ENCODE results near the gene KCNJ2.

- no peak for TF ChIP-seq POLR2A (IDR thresholded peaks at IDR 0.05; ENCODE audit: low read depth)
- TF ChIP-seq CTCF (IDR thresholded peaks at IDR 0.05) = no peak
- TF ChIP-seq POLR2AphosphoS5 (IDR thresholded peaks at IDR 0.05) = no peak
- TF ChIP-seq EP300 (IDR thresholded peaks at IDR 0.05) = no peak
Measured at GRCh38 chr17:70184770-70185169, 15.4 kb downstream of the KCNJ2 start.

Measured in esophagus muscularis mucosa (tissue), 4 donors.